NCI-H748 (cell line): Measurements from ENCODE around the gene ANKRD34B.
"Not testable (repeated sequence)": the region's sequence is repeated elsewhere in the genome, so short reads cannot be mapped to it uniquely, and the experiment has no call there.

Experiments used
- DNase-seq: peaks from one replicate; lab custom pipeline; 2025; ENCODE audit not compliant: unreplicated experiment; lab: John Stamatoyannopoulos, UW

Gene ANKRD34B

DNA sequence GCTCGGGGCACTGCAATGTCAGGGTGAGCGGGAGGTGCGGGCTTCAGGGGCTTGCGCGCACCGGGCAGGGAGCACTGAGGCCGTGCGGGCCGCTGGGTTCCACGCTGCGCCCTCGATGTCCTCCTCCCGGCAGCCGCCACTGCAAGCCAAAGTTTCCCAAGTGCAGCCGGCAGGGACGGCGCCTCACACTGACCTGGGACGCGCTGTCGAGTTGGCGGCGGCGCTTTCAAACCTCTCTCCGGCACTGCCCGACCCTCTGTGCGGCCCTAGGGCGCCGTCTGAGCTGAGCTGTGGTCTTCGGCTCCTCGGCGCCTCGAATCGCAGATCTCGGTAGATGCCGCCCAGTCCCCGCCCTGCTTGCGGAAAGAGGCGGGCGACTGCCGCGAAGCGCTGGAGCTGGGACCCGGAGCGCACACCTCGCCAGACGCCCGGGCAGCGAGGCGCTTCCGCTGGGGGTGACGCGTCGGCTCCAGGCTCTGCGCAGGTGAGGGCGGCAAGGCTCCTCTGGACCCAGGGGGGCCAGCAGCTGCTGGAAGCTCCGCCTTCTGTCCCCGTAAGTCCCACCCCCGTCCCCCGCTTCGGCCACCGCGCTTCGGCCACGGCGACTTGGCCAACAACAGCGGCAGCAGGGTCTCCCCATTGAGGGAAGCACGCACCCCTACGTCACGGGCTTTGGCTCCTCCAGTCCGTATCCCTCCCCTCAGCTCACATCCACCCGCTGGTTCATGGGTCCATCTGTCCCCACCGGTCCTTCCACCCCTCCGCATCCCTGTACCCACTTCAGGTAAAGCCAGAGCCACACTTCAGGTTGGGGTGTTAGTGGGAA lies at the start of gene ANKRD34B:
ANKRD34B (minus strand) TSS at position 320 of the 826 bp plus-strand sequence. CDS start 10,261 bp downstream, outside the sequence.
- peak; percentile 85 for DNase-seq

DNA sequence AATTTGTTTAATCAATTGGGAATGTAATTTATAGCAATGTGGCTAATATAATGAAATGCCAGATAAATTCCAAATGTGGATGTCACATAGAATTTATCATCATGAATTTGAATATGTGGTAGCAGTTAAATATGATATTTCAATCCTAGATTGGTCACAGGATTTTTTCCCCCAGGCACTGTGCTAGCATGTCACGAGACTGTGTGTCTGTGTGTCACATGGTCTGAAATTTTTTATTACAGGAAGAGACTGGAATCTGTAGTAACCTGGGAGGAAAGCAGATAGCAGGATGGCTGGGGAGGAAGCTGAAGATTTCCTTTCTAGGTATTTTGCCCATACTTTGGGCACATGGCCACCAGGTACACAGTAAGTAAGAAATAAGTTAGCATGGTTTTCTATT lies 49.0 kb upstream of the ANKRD34B start:
- DNase-seq: no peak

DNA sequence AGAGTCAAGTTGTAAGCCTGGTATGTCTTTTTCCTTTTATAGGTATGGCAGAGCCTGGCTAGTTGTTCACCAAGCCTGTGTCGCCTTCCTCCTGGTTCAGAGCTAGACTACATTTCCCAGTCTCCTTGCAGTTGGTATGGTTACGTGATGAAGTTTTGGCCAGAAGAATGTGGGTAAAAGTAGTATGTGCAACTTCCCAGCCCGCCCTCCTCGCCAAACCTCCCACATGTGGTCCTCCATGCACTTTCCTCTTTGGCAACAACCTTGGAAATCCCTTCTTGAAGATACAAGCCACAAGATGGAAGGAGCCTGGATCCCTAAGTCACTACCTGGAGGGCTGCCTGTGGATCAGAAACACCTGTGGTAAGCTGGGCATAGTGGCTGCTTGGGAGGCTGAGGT lies 48.4 kb upstream of the ANKRD34B start:
- DNase-seq: no peak

DNA sequence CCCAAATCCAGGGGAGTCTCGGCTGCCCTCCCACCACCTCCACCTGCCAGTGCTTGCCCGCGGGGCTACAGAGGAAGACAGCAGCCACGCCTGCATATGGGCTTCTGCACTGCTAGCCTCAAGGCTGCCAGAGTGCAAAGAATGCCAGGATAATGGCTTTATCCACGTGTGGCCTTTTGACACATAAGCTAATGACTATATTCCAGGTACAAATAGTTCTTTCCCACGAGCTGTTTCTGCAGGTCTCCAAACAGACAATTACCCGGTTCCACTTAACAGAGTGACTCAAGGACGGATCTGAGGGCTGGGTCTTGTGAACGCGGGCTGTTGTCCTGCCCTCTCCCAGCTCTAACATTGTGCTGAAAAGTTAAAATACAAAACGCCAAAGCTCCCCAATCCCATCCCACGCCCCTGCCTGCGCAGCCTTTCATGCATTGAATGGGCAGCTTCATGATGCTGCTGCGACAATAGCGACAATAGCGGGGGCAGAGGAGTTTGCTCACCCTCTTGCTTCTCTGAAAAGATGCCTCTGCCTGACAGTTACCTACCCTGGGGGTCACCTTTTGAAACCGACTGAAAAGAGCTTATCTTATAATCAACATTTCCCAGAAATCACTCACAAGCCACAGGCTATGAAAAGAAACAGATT lies 45.3 kb upstream of the ANKRD34B start:
- no peak for DNase-seq

DNA sequence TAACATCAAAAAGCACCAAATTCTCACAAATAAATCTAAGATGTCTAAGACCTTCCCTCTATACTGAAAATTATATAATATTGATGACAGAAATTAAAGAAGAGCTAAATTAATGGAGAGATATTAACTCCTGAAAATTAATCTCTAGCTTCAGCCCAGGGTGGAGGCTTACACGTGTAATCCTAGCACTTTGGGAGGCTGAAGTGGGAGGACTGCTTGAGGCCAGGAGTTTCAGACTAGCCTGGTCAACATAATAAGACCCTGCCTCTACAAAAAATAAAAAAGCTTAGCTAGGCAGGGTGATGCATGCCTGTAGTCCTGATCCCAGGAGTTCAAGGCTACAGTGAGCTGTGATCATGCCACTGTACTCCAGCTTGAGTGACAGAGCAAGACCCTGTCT lies 39.6 kb upstream of the ANKRD34B start:
- no peak for DNase-seq

- DNase-seq: no peak
These were observed 38.7 kb upstream of the ANKRD34B start for GRCh38 chr5:80608731-80609130.

DNA sequence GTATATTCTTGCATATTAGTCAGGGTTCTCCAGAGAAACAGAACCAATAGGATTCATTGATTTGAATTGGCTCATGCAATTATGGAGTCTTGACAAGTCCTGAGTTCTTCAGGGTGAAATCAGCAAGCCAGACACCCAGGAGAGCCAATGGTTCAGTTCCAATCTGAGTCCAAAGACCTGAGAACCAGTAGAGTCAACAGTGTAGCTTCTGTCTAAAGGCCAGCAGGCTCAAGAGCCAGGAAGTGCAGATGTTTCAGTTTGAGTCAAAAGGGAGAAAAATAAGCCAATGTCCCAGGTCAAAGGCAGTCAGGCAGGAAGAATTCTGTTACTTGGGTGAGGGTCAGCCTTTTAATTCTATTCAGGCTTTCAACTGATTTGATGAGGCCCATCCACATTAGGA lies 37.8 kb upstream of the ANKRD34B start:
- no peak for DNase-seq

GRCh38 chr5:80607343-80607742 lies 37.3 kb upstream of the ANKRD34B start:
- DNase-seq: no peak

DNA sequence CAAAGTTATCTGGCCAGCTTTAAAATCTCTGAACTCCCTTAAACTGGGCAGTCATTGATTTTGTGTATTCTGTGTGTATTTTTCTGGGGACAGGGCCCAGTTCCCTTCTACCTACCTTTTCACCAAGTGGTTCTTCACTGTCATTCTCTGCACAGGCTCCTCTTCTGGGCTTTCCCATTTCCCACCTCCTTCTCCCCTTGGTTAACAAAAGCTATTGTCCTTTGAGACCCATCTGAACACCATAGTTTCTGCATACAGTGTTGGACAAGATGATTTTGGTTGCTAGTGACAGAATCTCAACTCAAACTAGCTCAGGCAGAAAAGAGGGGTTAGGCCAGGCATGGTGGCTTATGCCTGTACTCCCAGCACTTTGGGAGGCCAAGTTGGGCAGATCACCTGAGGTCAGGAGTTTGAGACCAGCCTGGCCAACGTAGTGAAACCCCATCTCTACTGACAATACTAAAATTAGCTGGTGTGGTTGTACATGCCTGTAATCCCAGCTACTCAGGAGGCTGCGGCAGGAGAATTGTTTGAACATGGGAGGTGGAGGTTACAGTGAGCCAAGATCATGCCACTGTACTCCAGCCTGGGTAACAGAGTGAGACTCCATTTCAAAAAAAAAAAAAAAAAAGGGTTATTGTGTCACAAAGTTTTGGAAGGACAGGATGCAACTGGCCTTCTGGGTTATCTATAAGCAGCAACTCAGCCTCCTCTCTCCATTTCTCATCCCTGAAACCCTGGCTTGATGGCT lies 31.0 kb upstream of the ANKRD34B start:
- no peak for DNase-seq

GRCh38 chr5:80597500-80597899 lies 27.4 kb upstream of the ANKRD34B start:
- no peak for DNase-seq

- DNase-seq: no peak
These were observed 24.7 kb upstream of the ANKRD34B start for GRCh38 chr5:80594810-80595209.

GRCh38 chr5:80592761-80593160 lies 22.7 kb upstream of the ANKRD34B start:
- DNase-seq: no peak

DNA sequence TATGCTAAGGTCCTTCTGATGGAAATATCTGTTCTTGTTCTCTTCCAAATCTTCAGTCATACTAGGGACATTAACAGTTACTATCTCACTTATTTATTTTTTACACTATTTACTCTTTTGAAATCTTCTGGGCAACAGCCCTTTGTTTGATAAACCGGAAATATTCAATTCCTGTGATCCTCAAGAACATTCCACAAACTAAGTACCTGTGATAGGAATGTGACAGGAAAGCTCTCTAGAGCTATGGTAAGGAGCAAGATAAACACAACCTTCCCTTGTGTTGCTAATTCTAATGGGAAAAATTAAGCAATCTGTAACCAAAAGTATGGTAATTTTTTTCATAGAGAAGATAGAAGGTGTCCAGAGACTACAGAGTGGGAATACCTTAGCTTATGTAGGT lies 22.0 kb upstream of the ANKRD34B start:
- DNase-seq: no peak

DNA sequence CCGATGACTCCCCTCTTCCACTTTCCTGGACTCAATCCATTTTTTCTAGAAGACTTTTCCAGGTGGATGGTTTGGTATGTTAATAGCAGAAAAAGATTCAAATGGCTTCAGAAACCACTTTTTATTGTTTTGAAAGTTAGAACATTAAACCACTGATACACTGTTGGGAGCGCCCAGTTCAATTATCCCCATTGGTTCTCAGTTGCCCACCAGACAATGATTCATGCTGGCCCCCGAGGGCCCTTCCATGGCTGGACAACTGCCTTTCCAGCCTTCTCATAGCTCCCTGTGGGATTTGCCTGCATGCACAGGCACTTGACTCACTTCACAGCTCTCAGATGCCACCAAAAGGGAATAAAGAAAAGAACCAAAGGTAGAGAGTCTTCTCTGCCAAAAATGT lies 21.3 kb upstream of the ANKRD34B start:
- DNase-seq: no peak

- no peak for DNase-seq
These were observed 20.7 kb upstream of the ANKRD34B start for GRCh38 chr5:80590766-80591165.

DNA sequence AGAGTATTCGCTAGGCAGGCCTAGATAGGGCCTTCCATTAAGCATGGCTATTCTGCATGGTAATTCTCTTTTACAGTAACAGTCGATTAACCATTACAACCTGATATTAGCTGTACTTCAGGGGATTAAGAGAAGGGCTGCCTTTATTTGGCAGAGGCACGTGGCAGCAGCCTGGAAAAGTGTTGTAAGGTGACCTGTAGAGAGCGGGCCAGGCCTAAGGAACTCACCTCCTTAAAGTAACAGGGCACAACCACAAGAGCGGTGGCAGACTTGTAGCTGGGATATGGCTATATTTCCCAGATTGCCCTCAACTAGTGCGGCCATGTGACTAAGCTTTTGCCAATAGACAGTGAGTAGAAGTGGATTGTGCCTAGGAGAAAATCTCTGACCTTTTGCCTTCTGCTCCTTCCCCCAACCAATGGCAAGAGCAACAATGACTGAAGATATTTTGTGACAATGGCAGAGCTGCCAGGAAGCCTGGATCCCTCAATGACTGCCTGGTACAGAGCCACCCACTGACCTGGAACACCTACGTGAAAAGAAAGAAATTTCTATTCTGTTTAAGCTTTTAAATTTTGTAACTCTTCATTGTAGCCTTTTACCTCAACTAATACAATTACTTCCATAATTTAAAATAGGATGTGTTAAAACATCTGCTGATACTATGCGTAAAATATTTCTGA lies 18.9 kb upstream of the ANKRD34B start:
- no peak for DNase-seq

DNA sequence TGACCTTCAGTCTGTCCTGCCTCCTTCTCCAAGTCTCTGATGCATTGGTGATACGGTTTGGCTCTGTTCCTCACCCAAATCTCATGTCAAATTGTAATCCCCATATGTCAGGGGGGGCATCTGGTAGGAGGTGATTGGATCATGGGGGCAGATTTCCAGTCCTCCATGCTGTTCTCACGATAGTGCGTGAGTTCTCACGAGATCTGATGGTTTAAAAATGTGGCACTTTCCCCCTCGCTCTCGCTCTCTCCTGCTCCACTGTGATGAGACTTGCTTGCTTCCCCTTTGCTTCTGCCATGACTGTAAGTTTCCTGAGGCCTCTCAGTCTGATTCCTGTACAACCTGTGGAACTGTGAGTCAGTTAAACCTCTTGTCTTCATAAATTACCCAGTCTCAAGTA lies 14.7 kb upstream of the ANKRD34B start:
- DNase-seq: no peak

- DNase-seq: not testable (repeated sequence)
These were observed 10.2 kb upstream of the ANKRD34B start for GRCh38 chr5:80580291-80580690.

DNA sequence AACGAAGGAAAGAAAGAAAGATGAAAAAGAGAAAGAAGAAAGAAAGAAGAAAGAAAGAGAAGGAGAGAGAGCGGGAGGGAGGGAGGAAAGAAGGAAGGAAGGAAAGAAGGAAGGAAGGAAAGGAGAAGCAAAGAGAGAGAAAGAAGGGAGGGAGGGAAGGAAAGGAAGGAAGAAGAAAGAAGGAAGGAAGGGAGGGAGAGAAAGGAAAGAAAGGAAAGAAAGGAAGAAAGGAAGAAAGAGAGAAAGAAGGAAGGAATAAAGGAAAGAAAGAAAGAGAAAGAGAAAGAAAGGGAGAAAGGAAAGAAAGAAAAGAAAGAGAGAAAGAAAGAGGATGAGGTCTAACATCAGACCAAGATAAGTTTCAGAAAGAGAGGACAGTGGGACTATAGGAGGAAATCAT lies 9.0 kb upstream of the ANKRD34B start:
- DNase-seq: no peak

- no peak for DNase-seq
These were observed 7.6 kb upstream of the ANKRD34B start for GRCh38 chr5:80577707-80578106.

GRCh38 chr5:80576383-80576782 lies 6.3 kb upstream of the ANKRD34B start:
- no peak for DNase-seq
